Measurements from ENCODE around the gene RFX5.
A peak's percentile ranks its signal among the peaks of the same experiment; 100 is the strongest.

The RFX5 gene

DNA sequence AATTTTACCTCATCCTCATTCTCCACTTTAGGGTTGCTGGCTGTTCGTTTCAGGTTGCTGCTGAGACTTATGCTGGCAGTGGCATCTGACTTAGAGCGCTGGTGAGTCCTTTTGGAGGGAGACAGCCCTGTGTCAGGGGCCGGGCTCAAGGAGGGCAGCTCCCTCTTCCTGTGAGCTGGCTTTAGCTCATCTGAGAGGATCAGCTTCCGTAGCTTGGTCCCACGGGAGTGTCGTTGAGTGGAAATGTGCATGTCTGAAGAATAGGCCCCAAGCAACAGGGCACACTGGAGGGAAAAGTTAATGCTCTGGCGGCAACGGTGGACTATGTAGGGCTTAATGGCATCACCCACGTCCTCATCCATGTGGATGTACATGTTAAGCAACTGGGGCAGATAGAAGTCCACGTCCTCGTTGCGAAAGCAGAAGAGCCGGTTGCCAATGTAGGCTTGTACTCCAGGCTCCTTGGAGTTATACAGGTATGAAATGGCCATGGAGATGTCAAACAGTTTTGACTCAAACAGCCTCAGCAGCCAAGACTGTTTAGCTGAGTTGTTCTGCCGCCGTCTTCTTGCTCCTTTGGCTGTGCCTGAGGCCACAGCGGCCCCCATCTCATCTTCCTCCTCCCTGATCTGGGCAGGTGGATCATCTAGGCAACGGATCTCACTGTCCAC is 31.4 kb downstream of the RFX5 start:
- DNase-seq = no peak

DNA sequence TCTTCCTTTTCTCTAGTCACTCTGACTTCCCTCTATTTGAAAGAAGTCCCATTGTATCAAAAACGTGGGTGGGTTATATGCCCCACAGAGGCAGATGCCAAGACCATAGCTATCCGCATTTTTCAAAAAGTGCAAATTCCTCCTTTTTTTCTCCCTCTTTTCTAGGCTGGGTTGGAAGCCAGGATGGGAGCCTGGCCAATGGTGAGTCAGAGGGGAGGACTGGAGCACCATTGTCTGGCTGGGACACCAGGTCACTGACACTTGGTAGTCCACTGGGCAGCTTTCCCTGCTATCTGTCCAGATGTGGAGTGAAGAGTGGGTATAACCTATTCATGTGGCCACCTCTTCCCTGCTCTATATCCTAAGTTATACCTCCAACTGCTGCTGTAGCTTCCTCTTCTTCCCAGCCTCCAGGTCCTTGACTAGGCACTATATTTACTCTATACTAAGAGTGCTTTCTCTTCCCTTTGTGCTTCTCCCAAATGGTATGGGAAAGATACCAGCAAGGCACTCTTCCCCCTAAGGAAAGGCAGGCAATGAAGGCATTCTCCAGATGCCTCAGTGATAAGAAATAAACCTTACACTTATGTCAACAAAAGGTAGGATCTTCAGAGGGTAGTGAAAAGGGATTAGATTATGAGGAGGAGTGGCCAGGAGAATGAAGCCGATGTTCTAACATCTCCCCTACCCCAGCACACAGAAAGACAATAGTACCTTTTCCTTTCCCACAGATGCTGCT is 32.7 kb downstream of the RFX5 start:
- DNase-seq = no peak

DNA sequence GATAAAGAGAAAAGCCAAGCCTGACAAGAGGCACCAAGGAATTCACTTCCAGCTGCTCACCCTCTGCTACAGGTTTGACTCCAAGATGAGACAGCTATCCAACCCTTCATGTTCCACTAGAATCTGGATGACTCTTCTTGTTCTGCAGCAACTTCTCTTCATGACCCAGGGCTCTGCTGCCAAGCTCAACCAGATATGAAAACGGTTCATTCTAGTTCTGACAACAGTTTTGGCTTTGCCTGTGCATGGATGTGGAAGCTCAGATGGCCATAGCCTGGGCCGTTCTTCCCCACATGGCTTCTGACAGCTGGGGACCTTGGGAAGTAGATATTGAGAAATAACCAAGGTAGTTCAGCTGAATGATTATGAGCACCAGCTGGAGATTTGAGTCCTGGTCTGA is 33.6 kb downstream of the RFX5 start:
- no peak for DNase-seq

- DNase-seq = no peak
Measured at GRCh38 chr1:151312826-151313225, 34.2 kb downstream of the RFX5 start.

DNA sequence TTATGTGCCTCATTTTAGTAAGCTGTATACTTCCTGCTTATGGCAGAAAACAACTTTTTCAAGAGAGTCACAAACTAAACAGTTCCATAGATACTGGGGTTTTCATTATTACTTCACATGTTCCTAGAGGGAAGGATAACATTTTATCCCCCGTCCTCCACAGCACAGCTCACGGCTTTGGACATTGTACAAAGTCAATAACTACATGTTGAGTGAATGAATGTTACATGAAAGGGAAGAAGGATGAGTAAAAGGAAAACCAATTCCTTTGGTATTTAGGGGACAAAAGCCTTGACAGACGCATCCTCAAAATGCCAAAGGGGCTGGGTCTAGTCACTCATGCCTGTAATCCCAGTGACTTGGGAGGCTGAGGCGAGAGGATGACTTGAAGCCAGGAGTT is 34.6 kb downstream of the RFX5 start:
- DNase-seq = no peak

DNA sequence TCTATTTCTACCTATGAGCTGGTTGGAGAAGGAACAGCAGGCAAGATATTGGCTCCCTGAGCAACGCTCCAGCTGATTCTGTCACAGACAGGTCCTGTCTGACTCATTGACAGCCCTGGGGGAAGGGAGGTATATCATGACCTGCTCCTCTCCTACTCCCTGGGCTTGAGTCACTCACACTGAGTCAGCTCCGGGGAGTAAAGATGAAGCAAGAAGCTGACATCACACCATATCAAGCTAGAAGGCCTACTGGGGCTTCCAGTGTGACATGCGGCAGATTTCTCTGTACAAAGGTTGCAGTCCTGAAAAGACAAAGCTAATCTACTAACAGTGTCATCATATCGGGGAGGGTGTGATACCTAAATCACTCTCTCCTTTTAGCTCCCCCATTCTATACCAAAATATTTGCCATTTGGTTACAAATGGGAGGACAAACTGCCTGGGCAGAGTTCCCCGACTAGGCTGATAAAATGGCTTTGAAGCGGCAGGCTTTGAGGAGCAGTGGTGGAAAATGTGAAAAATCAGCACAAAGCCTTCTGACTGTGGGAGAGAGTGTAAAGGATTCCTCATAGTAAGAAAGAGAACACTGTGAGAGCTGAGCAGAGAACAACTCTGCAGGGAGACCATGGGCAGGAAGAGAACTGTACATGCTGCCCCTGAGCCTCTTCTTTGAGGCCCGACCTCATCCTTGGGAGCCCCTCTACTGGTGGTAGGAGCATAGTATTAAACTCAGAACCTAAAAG is 35.3 kb downstream of the RFX5 start:
- DNase-seq = peak; percentile 91

- DNase-seq = no peak
Measured at GRCh38 chr1:151311011-151311410, 36.0 kb downstream of the RFX5 start.

GRCh38 chr1:151309811-151310323 is 37.2 kb downstream of the RFX5 start:
- no peak for DNase-seq

DNA sequence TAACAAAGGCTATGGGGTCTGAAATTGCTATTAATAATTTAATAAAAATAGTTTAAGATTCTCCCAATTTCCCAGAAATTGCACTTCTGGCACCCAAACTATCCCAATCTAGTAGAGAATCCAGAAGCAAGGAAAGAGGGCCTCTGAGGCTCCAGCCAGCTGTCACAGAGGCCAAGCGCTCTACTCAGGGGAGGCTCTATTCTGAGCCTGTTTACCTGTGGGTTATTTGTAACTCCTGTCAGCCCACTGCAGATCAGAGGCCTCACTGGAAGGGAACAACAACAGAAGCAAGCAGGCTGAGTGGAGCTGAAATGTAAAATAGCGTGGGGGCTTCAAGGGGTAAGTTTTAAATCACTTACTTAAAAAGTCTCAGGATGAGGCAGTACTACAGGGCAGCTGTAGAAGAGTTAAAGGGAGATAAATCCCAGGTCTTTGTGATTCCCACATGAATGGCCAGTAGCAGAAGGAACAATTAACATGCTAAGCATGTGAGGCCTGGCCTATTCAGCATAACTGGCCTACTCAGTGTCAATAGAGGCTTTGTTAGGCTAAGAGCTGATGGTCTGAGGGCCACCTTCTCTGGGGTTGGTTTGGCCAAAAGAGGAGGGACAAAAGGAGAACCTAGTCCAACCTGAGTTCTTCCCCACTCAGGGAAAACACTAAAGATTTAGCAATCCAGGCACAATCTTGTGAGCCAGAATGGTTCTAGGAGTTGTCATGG is 52.1 kb downstream of the RFX5 start:
- DNase-seq = no peak

GRCh38 chr1:151293093-151293492 is 54.0 kb downstream of the RFX5 start:
- no peak for DNase-seq

GRCh38 chr1:151292207-151293030 is 54.6 kb downstream of the RFX5 start:
- DNase-seq = no peak

- no peak for DNase-seq
Measured at GRCh38 chr1:151290709-151291303, 56.2 kb downstream of the RFX5 start.

Measured in activated effector memory CD4-positive, alpha-beta T cell treated with anti-CD3 and anti-CD28 coated beads, Interleukin-2, amount 50 U/mL, for 16 hours (primary cell).